Measurements from ENCODE around the gene MOB2. TPM values are rescaled to one million over a fixed set of nuclear protein-coding genes. Genes with fewer than 3 reads are reported as not detected.

The MOB2 gene
- total and polyA plus RNA-seq, 7 donors, result 44.5 to 75.1 (median 58.1) TPM

DNA sequence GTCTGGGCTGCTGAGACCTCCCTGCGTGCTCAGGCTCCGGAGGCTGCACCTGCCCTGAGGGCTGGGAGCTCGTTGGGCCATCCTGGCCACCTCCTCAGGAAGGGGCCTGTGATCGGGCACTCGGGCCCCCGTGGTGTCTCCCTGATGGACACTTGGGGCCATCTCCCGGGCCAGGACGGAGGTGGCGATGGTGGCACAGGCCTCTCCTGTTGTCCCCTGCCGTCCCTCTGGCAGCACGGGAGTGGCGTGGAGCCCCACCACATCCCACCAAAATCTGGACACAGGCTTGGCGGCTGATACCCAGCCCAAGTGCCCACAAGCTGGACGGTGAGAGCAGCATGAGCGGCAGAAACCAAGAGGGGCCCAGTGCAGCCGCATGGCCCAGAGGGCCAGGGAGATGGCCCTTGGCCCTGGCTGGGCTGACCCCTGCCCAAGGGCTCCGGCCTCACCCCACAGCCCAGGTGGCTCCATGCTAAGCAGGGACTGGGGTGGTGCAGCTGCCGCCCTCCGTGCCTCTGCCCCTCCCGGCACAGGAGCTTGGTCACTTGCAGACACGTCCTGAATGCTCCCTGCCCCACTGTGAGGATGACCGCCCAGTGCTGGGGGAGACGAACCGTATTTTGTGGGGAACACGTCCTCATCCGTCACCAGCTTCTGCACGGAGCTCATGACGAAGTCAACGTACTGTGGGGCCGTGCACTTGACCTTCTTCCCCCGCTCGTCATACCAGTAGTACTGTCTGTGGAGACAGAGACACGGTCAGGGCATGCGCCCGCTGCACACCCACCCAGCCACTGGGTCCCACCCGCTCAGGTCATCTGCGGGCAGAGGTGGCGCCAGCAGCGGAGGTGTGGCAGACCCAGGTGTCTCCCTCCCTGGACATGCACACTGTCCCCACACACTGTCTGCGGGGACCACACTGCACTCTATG lies 15.6 kb downstream of the MOB2 start:
- no peak for TF ChIP-seq CTCF (IDR thresholded peaks at IDR 0.05)

GRCh38 chr11:1469911-1470680 lies 16.5 kb downstream of the MOB2 start:
- H3K4me1 ChIP-seq, result no peaks in the 10 kb centered on the region
- TF ChIP-seq CTCF (IDR thresholded peaks at IDR 0.05), result no peak
- no peak overlapping the region for H3K4me3 ChIP-seq
- no peaks in the 10 kb centered on the region for H3K9me3 ChIP-seq
- no peak overlapping the region for H3K27ac ChIP-seq
- peaks cover 0 to 68% of the 10 kb centered on the region in 2 donors for H3K36me3 ChIP-seq (ENCODE audit: insufficient read depth in 1 of 2, low read depth in 1 of 2)
- H3K27me3 ChIP-seq (ENCODE audit: insufficient read depth in 3 of 3, low read length in 2 of 3), result no peaks in the 10 kb centered on the region
- DNase-seq (peak; percentile 17 to 46), ATAC-seq (no peak)
- intact Hi-C loops (cut with DNase I), result no loop called here
- 83 to 91% (median 88%) methylated on average over 35 of the region's 35 CpGs for WGBS, 3 donors

More for the DNA sequence above, 15.6 kb downstream of the MOB2 start:
- H3K27ac ChIP-seq, result no peak overlapping the region
- H3K9me3 ChIP-seq, result no peaks in the 10 kb centered on the region
- 90 to 94% (median 94%) methylated on average over 40 of the region's 40 CpGs for WGBS, 3 donors
- no peak overlapping the region for H3K4me3 ChIP-seq
- H3K36me3 ChIP-seq (ENCODE audit: insufficient read depth in 1 of 2, low read depth in 1 of 2), result peaks cover 0 to 76% of the 10 kb centered on the region in 2 donors
- no peaks in the 10 kb centered on the region for H3K4me1 ChIP-seq
- intact Hi-C loops (cut with DNase I), result no loop called here
- no peaks in the 10 kb centered on the region for H3K27me3 ChIP-seq (ENCODE audit: insufficient read depth in 3 of 3, low read length in 2 of 3)
- ATAC-seq (no peak), DNase-seq (peak; percentile 9 to 49)

DNA sequence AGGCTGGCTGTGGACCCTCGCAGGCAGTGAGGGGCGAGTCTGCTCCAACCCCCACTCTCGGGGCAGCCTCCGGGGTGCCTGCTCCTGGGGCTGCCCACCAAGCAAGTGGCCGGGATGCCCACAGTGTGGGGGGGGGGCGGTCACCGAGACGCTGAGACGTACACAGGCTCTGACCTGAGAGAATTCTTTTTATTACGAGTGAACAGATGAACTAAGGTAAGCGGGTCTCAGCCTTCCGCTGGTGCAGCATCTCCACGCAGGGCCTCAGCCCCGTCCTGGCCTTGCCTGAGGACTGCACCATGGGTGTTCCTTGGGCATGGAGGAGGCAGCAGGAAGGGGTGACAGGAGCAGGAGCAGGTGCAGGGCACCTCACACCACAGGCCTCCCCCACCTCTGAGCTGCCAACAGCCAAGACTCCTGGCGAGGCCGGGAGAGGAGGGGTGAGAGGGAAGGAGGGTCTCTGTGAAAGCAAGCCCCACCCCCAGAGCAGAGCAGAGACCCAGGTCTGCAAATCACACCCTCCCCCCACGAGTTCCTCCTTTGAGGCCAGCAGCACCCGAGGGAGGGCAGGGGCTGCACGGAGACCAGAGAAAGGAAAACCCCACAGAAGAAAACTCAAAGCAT lies 17.2 kb downstream of the MOB2 start:
- ATAC-seq (no peak), DNase-seq (peak in 1 of 2 donors; percentile 45)
- no peak for TF ChIP-seq CTCF (IDR thresholded peaks at IDR 0.05)
- intact Hi-C loops (cut with DNase I), result no loop called here
- Histone ChIP-seq H3K27ac (no peak overlapping the region), H3K9me3 (no peaks in the 10 kb centered on the region), H3K27me3 (ENCODE audit: insufficient read depth in 3 of 3, low read length in 2 of 3) (no peaks in the 10 kb centered on the region), H3K36me3 (ENCODE audit: insufficient read depth in 1 of 2, low read depth in 1 of 2) (peaks cover 0 to 61% of the 10 kb centered on the region in 2 donors), H3K4me3 (no peak overlapping the region), H3K4me1 (no peaks in the 10 kb centered on the region)
- WGBS, 3 donors, result 80 to 84% (median 84%) methylated on average over 19 of the region's 19 CpGs

DNA sequence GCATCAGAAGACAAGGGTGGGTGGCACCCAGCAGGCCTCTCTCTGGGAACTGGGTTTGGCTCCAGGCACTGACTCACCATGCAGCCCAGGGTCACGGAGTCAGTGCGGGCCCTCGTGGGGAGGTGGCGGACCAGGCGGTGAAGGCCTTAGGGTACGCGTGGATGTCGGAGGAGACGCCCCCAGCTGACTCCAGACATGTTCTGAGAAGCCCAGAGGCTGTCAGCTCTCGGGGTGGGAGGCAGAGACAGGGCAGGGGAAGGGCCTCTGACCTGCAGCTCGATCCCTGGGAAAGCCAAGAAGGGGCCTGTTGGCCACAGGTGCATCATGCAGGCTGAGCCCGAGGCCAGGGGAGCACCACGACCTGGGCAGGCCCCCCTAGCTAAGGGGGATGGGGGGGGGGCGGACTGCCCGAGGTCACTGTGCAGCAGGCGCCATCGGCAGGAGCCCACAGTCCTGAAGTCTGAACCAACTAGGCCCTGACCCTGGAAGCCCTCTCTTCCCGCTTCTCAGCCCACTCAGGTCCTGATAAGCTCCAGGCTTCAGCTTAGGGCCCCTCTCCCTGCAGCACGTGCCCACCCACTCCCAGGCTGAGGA lies 18.0 kb downstream of the MOB2 start:
- Histone ChIP-seq H3K9me3 (no peaks in the 10 kb centered on the region), H3K36me3 (ENCODE audit: insufficient read depth in 1 of 2, low read depth in 1 of 2) (peaks cover 0 to 52% of the 10 kb centered on the region in 2 donors), H3K4me1 (no peaks in the 10 kb centered on the region), H3K27ac (no peak overlapping the region), H3K4me3 (no peak overlapping the region), H3K27me3 (ENCODE audit: insufficient read depth in 3 of 3, low read length in 2 of 3) (no peaks in the 10 kb centered on the region)
- TF ChIP-seq CTCF (IDR thresholded peaks at IDR 0.05), result no peak
- intact Hi-C loops (cut with DNase I), result no loop called here
- 85 to 87% (median 85%) methylated on average over 19 of the region's 19 CpGs for WGBS, 3 donors
- no peak for DNase-seq
- ATAC-seq, result peak in 1 of 4 donors; percentile 3

Measured in psoas muscle (tissue), 8 donors.